Measurements from ENCODE around the gene MEDAG. TPM values are rescaled to one million over a fixed set of nuclear protein-coding genes. Genes with fewer than 3 reads are reported as not detected.
"Not testable (repeated sequence)": the region's sequence is repeated elsewhere in the genome, so short reads cannot be mapped to it uniquely, and the experiment has no call there.

MEDAG gene
- polyA plus RNA-seq, 1 donor from 2014 or later: not detected

- Mint-ChIP-seq H3K4me1 (peaks cover 0 to 14% (median 3%) of the 10 kb centered on the region in 3 donors), H3K4me3 (no peak overlapping the region), H3K9me3 (peaks cover 0 to 2% (median 0%) of the 10 kb centered on the region in 3 donors), H3K27ac (no peak overlapping the region), H3K27me3 (peaks cover 37% of the 10 kb centered on the region), H3K36me3 (peaks cover 3% of the 10 kb centered on the region)
Measured at GRCh38 chr13:30908416-30908980, 2.4 kb downstream of the MEDAG start.

- Mint-ChIP-seq H3K27ac (no peak overlapping the region), H3K4me3 (no peak overlapping the region), H3K9me3 (no peaks in the 10 kb centered on the region), H3K4me1 (peaks cover 0 to 13% (median 3%) of the 10 kb centered on the region in 3 donors), H3K36me3 (peaks cover 3% of the 10 kb centered on the region), H3K27me3 (peaks cover 22% of the 10 kb centered on the region)
Measured at GRCh38 chr13:30910676-30911075, 4.6 kb downstream of the MEDAG start.

GRCh38 chr13:30915691-30916541 lies 9.8 kb downstream of the MEDAG start:
- H3K36me3 Mint-ChIP-seq: no peaks in the 10 kb centered on the region
- H3K27ac Mint-ChIP-seq: no peak overlapping the region
- H3K4me3 Mint-ChIP-seq: no peak overlapping the region
- H3K9me3 Mint-ChIP-seq: no peaks in the 10 kb centered on the region
- H3K27me3 Mint-ChIP-seq: peaks cover 8% of the 10 kb centered on the region
- peaks cover 0 to 2% (median 0%) of the 10 kb centered on the region in 3 donors for H3K4me1 Mint-ChIP-seq

- H3K27ac Mint-ChIP-seq: no peak overlapping the region
- peaks cover 0 to 2% (median 0%) of the 10 kb centered on the region in 3 donors for H3K4me1 Mint-ChIP-seq
- no peaks in the 10 kb centered on the region for H3K36me3 Mint-ChIP-seq
- H3K9me3 Mint-ChIP-seq: no peaks in the 10 kb centered on the region
- peaks cover 8% of the 10 kb centered on the region for H3K27me3 Mint-ChIP-seq
- no peak overlapping the region for H3K4me3 Mint-ChIP-seq
Measured at GRCh38 chr13:30916991-30917390, 10.9 kb downstream of the MEDAG start.

GRCh38 chr13:30918662-30919405 lies 12.8 kb downstream of the MEDAG start:
- Mint-ChIP-seq H3K4me1 (peaks cover 0 to 2% (median 0%) of the 10 kb centered on the region in 3 donors), H3K27me3 (peaks cover 9% of the 10 kb centered on the region), H3K27ac (no peak overlapping the region), H3K36me3 (no peaks in the 10 kb centered on the region), H3K4me3 (no peak overlapping the region), H3K9me3 (no peaks in the 10 kb centered on the region)

- no peaks in the 10 kb centered on the region for H3K36me3 Mint-ChIP-seq
- H3K4me3 Mint-ChIP-seq: no peak overlapping the region
- no peak overlapping the region for H3K27ac Mint-ChIP-seq
- no peaks in the 10 kb centered on the region for H3K9me3 Mint-ChIP-seq
- peaks cover 3% of the 10 kb centered on the region for H3K27me3 Mint-ChIP-seq
- H3K4me1 Mint-ChIP-seq: no peaks in the 10 kb centered on the region
Measured at GRCh38 chr13:30920162-30920909, 14.3 kb downstream of the MEDAG start.

- no peaks in the 10 kb centered on the region for H3K9me3 Mint-ChIP-seq
- no peak overlapping the region for H3K4me3 Mint-ChIP-seq
- no peaks in the 10 kb centered on the region for H3K36me3 Mint-ChIP-seq
- peak overlapping the region in 1 of 3 donors; percentile 13 for H3K27ac Mint-ChIP-seq
- no peaks in the 10 kb centered on the region for H3K4me1 Mint-ChIP-seq
- peaks cover 1% of the 10 kb centered on the region for H3K27me3 Mint-ChIP-seq
Measured at GRCh38 chr13:30923418-30923817, 17.3 kb downstream of the MEDAG start.

- Mint-ChIP-seq H3K4me1 (peaks cover 0 to 1% (median 0%) of the 10 kb centered on the region in 3 donors), H3K27me3 (peaks cover 3% of the 10 kb centered on the region), H3K4me3 (no peak overlapping the region), H3K9me3 (no peaks in the 10 kb centered on the region), H3K27ac (no peak overlapping the region), H3K36me3 (no peaks in the 10 kb centered on the region)
Measured at GRCh38 chr13:30924721-30925120, 18.6 kb downstream of the MEDAG start.

GRCh38 chr13:30925429-30925828 lies 19.4 kb downstream of the MEDAG start:
- no peak overlapping the region for H3K4me3 Mint-ChIP-seq
- no peak overlapping the region for H3K27ac Mint-ChIP-seq
- H3K27me3 Mint-ChIP-seq: peaks cover 3% of the 10 kb centered on the region
- H3K9me3 Mint-ChIP-seq: no peaks in the 10 kb centered on the region
- peaks cover 0 to 1% (median 0%) of the 10 kb centered on the region in 3 donors for H3K4me1 Mint-ChIP-seq
- H3K36me3 Mint-ChIP-seq: no peaks in the 10 kb centered on the region

- H3K27ac Mint-ChIP-seq: no peak overlapping the region
- H3K4me3 Mint-ChIP-seq: no peak overlapping the region
- no peaks in the 10 kb centered on the region for H3K9me3 Mint-ChIP-seq
- H3K36me3 Mint-ChIP-seq: no peaks in the 10 kb centered on the region
- H3K4me1 Mint-ChIP-seq: peaks cover 0 to 1% (median 0%) of the 10 kb centered on the region in 3 donors
- H3K27me3 Mint-ChIP-seq: peaks cover 3% of the 10 kb centered on the region
Measured at GRCh38 chr13:30926781-30927180, 20.7 kb downstream of the MEDAG start.

GRCh38 chr13:30927188-30927587 lies 21.1 kb downstream of the MEDAG start:
- not testable (repeated sequence) for H3K27me3 Mint-ChIP-seq, H3K36me3 Mint-ChIP-seq, H3K4me1 Mint-ChIP-seq, H3K4me3 Mint-ChIP-seq, H3K27ac Mint-ChIP-seq, H3K9me3 Mint-ChIP-seq

GRCh38 chr13:30927595-30927994 lies 21.5 kb downstream of the MEDAG start:
- Mint-ChIP-seq H3K4me3 (no peak overlapping the region), H3K27ac (no peak overlapping the region), H3K27me3 (peaks cover 11% of the 10 kb centered on the region), H3K4me1 (peaks cover 0 to 1% (median 0%) of the 10 kb centered on the region in 3 donors), H3K9me3 (no peaks in the 10 kb centered on the region), H3K36me3 (no peaks in the 10 kb centered on the region)

- Mint-ChIP-seq H3K27me3 (peaks cover 9% of the 10 kb centered on the region), H3K36me3 (no peaks in the 10 kb centered on the region), H3K9me3 (no peaks in the 10 kb centered on the region), H3K4me3 (no peak overlapping the region), H3K27ac (peak overlapping the region in 1 of 3 donors; percentile 15), H3K4me1 (peaks cover 0 to 1% (median 0%) of the 10 kb centered on the region in 3 donors)
Measured at GRCh38 chr13:30928978-30929377, 22.9 kb downstream of the MEDAG start.

GRCh38 chr13:30932481-30933353 lies 26.6 kb downstream of the MEDAG start, which contains the start of gene TEX26:
Gene TEX26, plus strand, starts transcription at chr13:30932656. Its CDS starts 60 bp downstream, at chr13:30932716.
- Mint-ChIP-seq H3K27ac (no peak within 1 kb of the TSS), H3K27me3 (peaks cover 9% of the 10 kb centered on the region), H3K9me3 (peaks cover 0 to 13% (median 5%) of the 10 kb centered on the region in 3 donors), H3K36me3 (no peaks in the 10 kb centered on the region), H3K4me3 (no peak within 1 kb of the TSS), H3K4me1 (peaks cover 0 to 1% (median 0%) of the 10 kb centered on the region in 3 donors)

All from IgD-negative memory B cell (primary cell).